Nucleus accumbens (tissue), 56 donors: ENCODE results near the gene OSBPL6.
"Not testable (repeated sequence)": the region's sequence is repeated elsewhere in the genome, so short reads cannot be mapped to it uniquely, and the experiment has no call there.

Source experiments
- DNase-seq, 56 donors: peaks; one replicate each; lab custom pipeline; 2025; lab: John Stamatoyannopoulos, UW

The OSBPL6 gene

GRCh38 chr2:178388287-178388686 lies 194.0 kb downstream of the OSBPL6 start:
- DNase-seq, result no peak

- DNase-seq, result no peak
Measured at GRCh38 chr2:178391701-178392100, 197.4 kb downstream of the OSBPL6 start.

DNA sequence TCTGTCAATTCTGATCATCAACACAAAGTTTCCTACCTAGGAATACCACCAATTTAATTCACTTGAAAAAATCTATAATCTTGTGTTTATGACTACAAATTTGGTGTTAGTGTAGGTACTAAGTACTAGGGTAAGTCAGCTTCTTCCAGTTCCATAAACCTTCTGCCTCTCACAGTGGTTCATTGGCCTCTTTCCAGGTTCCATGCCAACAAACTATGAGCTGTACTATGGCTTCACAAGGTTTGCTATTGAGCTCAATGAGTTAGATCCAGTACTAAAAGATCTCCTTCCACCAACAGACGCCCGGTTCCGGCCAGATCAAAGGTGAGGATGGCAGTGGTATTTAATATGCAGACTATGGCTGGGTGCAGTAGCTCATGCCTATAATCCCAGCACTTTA lies 197.9 kb downstream of the OSBPL6 start:
- DNase-seq, result no peak

DNA sequence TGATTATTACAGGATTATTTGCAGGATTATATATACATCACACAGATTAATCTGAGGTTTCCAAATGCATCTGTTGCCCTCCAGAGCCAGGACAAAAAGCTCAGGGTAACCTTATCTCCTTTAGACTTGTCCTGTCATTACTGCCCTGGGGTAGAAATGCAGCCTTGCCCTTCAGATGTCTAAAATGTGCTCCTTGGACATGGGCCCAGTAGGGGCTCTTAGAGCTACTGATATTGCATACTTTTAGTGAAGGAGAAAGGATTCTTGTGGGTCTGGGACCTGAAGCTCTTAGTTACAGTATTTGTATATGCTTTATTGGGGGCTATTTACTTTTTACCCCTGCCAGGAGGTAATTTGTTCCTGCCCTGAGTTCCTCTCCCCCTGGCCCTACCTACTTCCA lies 200.5 kb downstream of the OSBPL6 start:
- DNase-seq, result no peak

DNA sequence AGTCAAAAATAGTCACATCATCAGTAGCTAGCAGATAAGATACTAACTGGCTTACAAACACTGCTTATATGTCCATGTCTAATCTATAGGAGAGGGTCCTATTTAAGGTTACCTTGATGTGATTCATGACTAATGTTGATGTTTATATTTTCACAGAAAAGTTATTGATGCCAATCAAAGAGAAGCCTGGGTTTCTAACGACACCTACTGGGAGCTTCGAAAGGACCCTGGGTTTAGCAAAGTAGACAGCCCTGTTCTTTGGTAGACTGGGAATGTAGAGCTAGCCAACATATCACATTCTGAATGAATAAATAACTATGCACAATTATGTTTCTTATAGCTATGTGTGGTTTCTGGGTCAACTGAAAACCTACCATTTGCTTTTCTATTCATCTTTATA lies 201.0 kb downstream of the OSBPL6 start:
- DNase-seq, result no peak

- no peak for DNase-seq
Measured at GRCh38 chr2:178395941-178396570, 201.7 kb downstream of the OSBPL6 start.

GRCh38 chr2:178397002-178397605 lies 202.8 kb downstream of the OSBPL6 start:
- DNase-seq, result no peak

- no peak for DNase-seq
Measured at GRCh38 chr2:178401994-178402437, 207.7 kb downstream of the OSBPL6 start.

- DNase-seq, result no peak
Measured at GRCh38 chr2:178403671-178404306, 209.5 kb downstream of the OSBPL6 start.

DNA sequence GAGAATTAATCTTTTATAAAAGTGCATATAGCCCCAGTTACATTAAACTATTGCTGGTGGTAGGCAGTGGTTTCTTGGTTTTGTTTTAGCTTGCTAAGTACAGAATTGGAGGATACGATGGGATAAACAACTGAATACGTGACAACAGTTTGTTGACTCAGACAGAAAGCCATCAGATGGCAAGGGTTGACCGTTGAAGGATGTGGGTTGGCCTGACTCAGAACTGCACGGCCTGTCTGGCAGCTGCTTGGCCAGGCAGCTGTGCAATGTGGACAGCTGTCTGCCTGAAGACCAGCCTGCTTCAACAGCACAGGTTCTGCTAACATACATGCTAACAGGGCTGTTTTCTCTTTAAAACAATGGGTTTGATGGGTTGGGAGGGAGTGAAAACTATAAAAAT lies 210.1 kb downstream of the OSBPL6 start:
- DNase-seq, result no peak

GRCh38 chr2:178409261-178409660 lies 214.9 kb downstream of the OSBPL6 start:
- DNase-seq, result no peak

DNA sequence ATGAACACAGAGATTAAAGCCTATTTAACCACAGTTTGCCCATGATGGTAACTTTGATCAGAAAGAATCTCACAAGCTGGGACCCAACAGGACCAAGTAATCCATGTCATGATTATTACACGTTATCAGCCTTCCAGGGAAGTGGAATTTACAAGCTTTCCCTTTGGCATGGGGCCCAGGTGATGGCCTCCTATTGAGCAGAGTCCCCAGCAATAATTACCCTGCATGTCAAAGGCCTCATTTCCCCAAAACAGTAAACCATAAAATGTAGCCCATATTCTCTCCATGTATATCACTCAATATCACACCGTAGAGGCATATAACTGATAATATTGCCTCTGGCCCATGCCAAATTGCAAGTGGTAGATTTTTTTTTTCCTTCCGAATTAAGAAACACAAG lies 217.7 kb downstream of the OSBPL6 start:
- DNase-seq, result no peak

- DNase-seq, result not testable (repeated sequence)
Measured at GRCh38 chr2:178412453-178412852, 218.1 kb downstream of the OSBPL6 start.

DNA sequence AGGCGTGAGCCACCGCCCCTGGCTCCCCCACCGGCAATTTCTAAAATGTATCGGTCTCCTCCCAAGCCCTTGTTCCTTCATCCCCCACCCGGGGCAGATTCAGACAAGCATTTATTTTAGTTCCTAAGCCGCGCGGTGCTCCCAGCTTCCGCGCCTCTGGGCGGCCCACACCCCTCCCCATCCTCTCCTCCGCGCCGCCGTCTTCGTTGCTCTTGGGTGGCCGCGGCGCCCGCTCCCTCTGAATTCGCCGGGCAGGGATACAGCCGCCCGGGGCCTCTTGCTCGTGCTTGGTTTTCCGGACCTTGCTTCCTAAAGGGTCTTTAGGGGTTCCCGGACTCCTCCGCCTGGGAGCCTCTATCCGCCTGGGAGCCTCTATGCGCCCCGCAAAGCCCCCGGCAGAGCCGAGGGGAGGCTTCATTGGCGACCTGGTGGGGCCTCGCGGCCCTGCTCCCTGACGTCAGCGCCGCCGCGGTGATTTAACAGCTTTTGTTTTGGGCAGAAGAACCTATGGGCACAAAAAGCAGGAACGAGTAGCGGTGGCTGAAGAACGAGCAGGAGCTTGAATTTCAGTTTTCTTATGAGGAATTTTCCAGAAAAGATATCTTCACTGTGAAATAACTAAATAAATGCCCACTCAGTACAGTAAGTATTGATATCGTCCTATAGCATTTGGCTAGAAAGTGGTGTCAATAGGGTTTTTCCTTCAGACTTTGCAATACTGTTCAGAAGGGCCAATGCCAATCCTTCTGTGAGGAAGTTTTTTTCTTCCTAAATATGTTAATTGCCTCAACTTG lies 219.4 kb downstream of the OSBPL6 start:
- DNase-seq, result peak in 51 of 56 donors; percentile 3 to 79 (median 53)

GRCh38 chr2:178414266-178415247 lies 220.2 kb downstream of the OSBPL6 start:
- peak in 55 of 56 donors; percentile 10 to 89 (median 69) for DNase-seq

GRCh38 chr2:178415979-178416378 lies 221.7 kb downstream of the OSBPL6 start:
- no peak for DNase-seq

- no peak for DNase-seq
Measured at GRCh38 chr2:178417916-178418315, 223.6 kb downstream of the OSBPL6 start.

- no peak for DNase-seq
Measured at GRCh38 chr2:178418426-178418825, 224.1 kb downstream of the OSBPL6 start.

- DNase-seq, result no peak
Measured at GRCh38 chr2:178419123-178419522, 224.8 kb downstream of the OSBPL6 start.

GRCh38 chr2:178420463-178420999 lies 226.2 kb downstream of the OSBPL6 start:
- no peak for DNase-seq
